H4 (cell line): Measurements from ENCODE around the gene TRPC4AP. TPM values are rescaled to one million over a fixed set of nuclear protein-coding genes. Genes with fewer than 3 reads are reported as not detected.

ENCODE experiments used
- DNase-seq: peaks from one replicate; pipeline ENCODE4 v3.0.0-alpha.2; 2015; ENCODE audit warnings: low spot score
- total RNA-seq: library from RNA; depleted of rRNA; stranded (reverse); fragments of >200 nt; shearing (Covaris generic); gene quantifications from 2 replicates; pipeline ENCODE4 v1.2.3, GENCODE V29; 2014

TRPC4AP gene
- total RNA-seq, 1 experiment from 2014 or later = 38.0 TPM

- DNase-seq = no peak
Observed at GRCh38 chr20:34988191-34988540, 104.4 kb downstream of the TRPC4AP start.

GRCh38 chr20:34987288-34988190, 105.1 kb downstream of the TRPC4AP start:
- DNase-seq = no peak

GRCh38 chr20:34986311-34987287, 106.0 kb downstream of the TRPC4AP start:
- no peak for DNase-seq

GRCh38 chr20:34985461-34986310, 106.9 kb downstream of the TRPC4AP start:
- DNase-seq = no peak

GRCh38 chr20:34984756-34985261, 107.8 kb downstream of the TRPC4AP start:
- no peak for DNase-seq

- no peak for DNase-seq
Observed at GRCh38 chr20:34983995-34984735, 108.4 kb downstream of the TRPC4AP start.

GRCh38 chr20:34983089-34983820, 109.4 kb downstream of the TRPC4AP start:
- DNase-seq = no peak

- DNase-seq = no peak
Observed at GRCh38 chr20:34982270-34983088, 110.1 kb downstream of the TRPC4AP start.

GRCh38 chr20:34980543-34981233, 111.9 kb downstream of the TRPC4AP start:
- no peak for DNase-seq

GRCh38 chr20:34979366-34980153, 113.0 kb downstream of the TRPC4AP start:
- no peak for DNase-seq

GRCh38 chr20:34978092-34978744, 114.4 kb downstream of the TRPC4AP start:
- no peak for DNase-seq

GRCh38 chr20:34977365-34978091, 115.1 kb downstream of the TRPC4AP start:
- no peak for DNase-seq

GRCh38 chr20:34976286-34976685, 116.3 kb downstream of the TRPC4AP start:
- no peak for DNase-seq

GRCh38 chr20:34974246-34974645, 118.4 kb downstream of the TRPC4AP start:
- DNase-seq = no peak

GRCh38 chr20:34971561-34972235, 120.9 kb downstream of the TRPC4AP start:
- no peak for DNase-seq
